Kidney (tissue), 14 donors: Measurements from ENCODE around the gene DUOX1. TPM values are rescaled to one million over a fixed set of nuclear protein-coding genes. Genes with fewer than 3 reads are reported as not detected.
"Not testable (repeated sequence)": the region's sequence is repeated elsewhere in the genome, so short reads cannot be mapped to it uniquely, and the experiment has no call there.

Experiments used
- DNase-seq, 5 donors: peaks; one replicate each; pipeline ENCODE4 v3.0.0-alpha.2; 2013 to 2020
- FAIRE-seq: peaks from 2 replicates; lab custom pipeline; 2012; peaks lifted over from hg19 to GRCh38; lab: Jason Lieb, UNC
- H3K27ac ChIP-seq, 2 donors: one replicate each; pipeline ENCODE4 v1.7.0; 2013; ENCODE audit warnings: low read depth in 2 of 2, low read length in 2 of 2, inconsistent platforms in 1 of 2
- H3K27me3 ChIP-seq: one replicate; pipeline ENCODE4 v1.7.1; 2013; ENCODE audit warnings: low read length, inconsistent platforms; ENCODE audit not compliant: control insufficient read depth, insufficient read depth
- H3K36me3 ChIP-seq, 3 donors: one replicate each; pipeline versions ENCODE4 v1.7.0 to v1.7.1; 2013; ENCODE audit warnings: low read length in 3 of 3, control low read depth in 1 of 3, inconsistent platforms in 1 of 3; ENCODE audit not compliant: insufficient read depth in 3 of 3, control insufficient read depth in 2 of 3
- H3K4me1 ChIP-seq, 3 donors: one replicate each; pipeline versions ENCODE4 v1.7.0 to v1.7.1; 2013; ENCODE audit warnings: low read length in 3 of 3, inconsistent platforms in 1 of 3, low read depth in 1 of 3; ENCODE audit not compliant: control insufficient read depth in 2 of 3, insufficient read depth in 2 of 3
- H3K4me3 ChIP-seq, 3 donors: one replicate each; pipeline versions ENCODE4 v1.7.0 to v1.8.1; 2013; ENCODE audit warnings: low read length in 3 of 3, control low read depth in 1 of 3, inconsistent platforms in 1 of 3
- H3K9ac ChIP-seq, 3 donors: one replicate each; pipeline versions ENCODE4 v1.7.0 to v1.7.1; 2013; ENCODE audit warnings: low read length in 3 of 3, control low read depth in 1 of 3, inconsistent platforms in 1 of 3
- H3K9me3 ChIP-seq, 3 donors: one replicate each; pipeline versions ENCODE4 v1.7.0 to v1.7.1; 2013; ENCODE audit warnings: low read length in 3 of 3, control low read depth in 1 of 3, inconsistent platforms in 1 of 3; ENCODE audit not compliant: control insufficient read depth in 2 of 3, insufficient read depth in 1 of 3
- CTCF ChIP-seq: IDR thresholded peaks from 3 replicates; pipeline ENCODE4 v1.5.1; 2012; ENCODE audit warnings: mild to moderate bottlenecking, moderate library complexity, borderline replicate concordance; ENCODE audit not compliant: insufficient read depth; ENCODE audit errors: extremely low read depth
- intact Hi-C: fragments of 100-400 bp; cut with DNase I; formaldehyde crosslinking; loops from one replicate; pipeline ENCODE4 v1.11.1; 2022
- polyA plus RNA-seq: library from polyadenylated mRNA; stranded (reverse); fragments of 350-450 nt; fragmentation: Illumina TruSeq; extraction: RNeasy Lipid Tissue Mini Kit (QIAGEN cat#74804); gene quantifications from one replicate; pipeline ENCODE4 v1.2.3, GENCODE V29; 2014; ENCODE audit warnings: low read depth, low replicate concordance; ENCODE audit not compliant: insufficient read depth
- total RNA-seq: library from RNA; stranded (reverse); fragmentation: NEBNext Ultra II Directional; extraction: Animal tissue kit (Norgen Biotek cat#: 25700); gene quantifications from one replicate; pipeline ENCODE4 v1.2.1, GENCODE V29; 2021
- donor health status: control.
- donor health status: control.
- donor health status: control.
- donor health status: control.
- donor health status: control.
- donor health status: DM: yes; HTN: yes; CAD: no.
- donor health status: Normal renal cell carcinoma (clear cell type).

DUOX1 gene
- total and polyA plus RNA-seq, 2 donors from 2014 or later, result 0.26 to 1.6 TPM

- TF ChIP-seq CTCF, result no peak
- intact Hi-C loops, result no loop called here
- no peak overlapping the region for H3K27ac ChIP-seq
- FAIRE-seq (no peak), DNase-seq (no peak)
- peaks cover 0 to 6% (median 0%) of the 10 kb centered on the region in 3 donors for H3K4me1 ChIP-seq
- H3K9ac ChIP-seq, result no peak overlapping the region
- H3K36me3 ChIP-seq, result no peaks in the 10 kb centered on the region
- H3K9me3 ChIP-seq, result no peaks in the 10 kb centered on the region
- peaks cover 13% of the 10 kb centered on the region for H3K27me3 ChIP-seq
- H3K4me3 ChIP-seq, result no peak overlapping the region
These were observed 4.3 kb downstream of the DUOX1 start for GRCh38 chr15:45134046-45134445.

GRCh38 chr15:45134682-45135604 is 5.1 kb downstream of the DUOX1 start:
- Histone ChIP-seq H3K9me3 (no peaks in the 10 kb centered on the region), H3K4me3 (peak overlapping the region in 1 of 3 donors; percentile 25), H3K4me1 (peaks cover 0 to 4% (median 0%) of the 10 kb centered on the region in 3 donors), H3K27me3 (peaks cover 13% of the 10 kb centered on the region), H3K9ac (no peak overlapping the region), H3K27ac (no peak overlapping the region), H3K36me3 (no peaks in the 10 kb centered on the region)
- peak in 4 of 5 donors; percentile 54 to 76 (median 66) for DNase-seq
- intact Hi-C loops, result no loop called here
- FAIRE-seq, result no peak
- TF ChIP-seq CTCF, result peak; percentile 11

GRCh38 chr15:45135705-45136377 is 6.0 kb downstream of the DUOX1 start:
- DNase-seq, H3K27ac ChIP-seq, H3K9ac ChIP-seq, H3K36me3 ChIP-seq, intact Hi-C loops, H3K9me3 ChIP-seq, H3K27me3 ChIP-seq, H3K4me3 ChIP-seq, H3K4me1 ChIP-seq, FAIRE-seq: not testable (repeated sequence)

- intact Hi-C loops, result no loop called here
- DNase-seq (peak in 2 of 5 donors; percentile 25 to 45), FAIRE-seq (no peak)
- no peaks in the 10 kb centered on the region for H3K9me3 ChIP-seq
- no peak overlapping the region for H3K4me3 ChIP-seq
- TF ChIP-seq CTCF, result no peak
- H3K27ac ChIP-seq, result no peak overlapping the region
- no peaks in the 10 kb centered on the region for H3K36me3 ChIP-seq
- peaks cover 4% of the 10 kb centered on the region for H3K27me3 ChIP-seq
- peaks cover 0 to 4% (median 0%) of the 10 kb centered on the region in 3 donors for H3K4me1 ChIP-seq
- no peak overlapping the region for H3K9ac ChIP-seq
These were observed 6.6 kb downstream of the DUOX1 start for GRCh38 chr15:45136378-45136764.
